Mesangial cell (primary cell): ENCODE measurements around the gene KIF2C. TPM values are rescaled to one million over a fixed set of nuclear protein-coding genes. Genes with fewer than 3 reads are reported as not detected.

Experiments used
- total RNA-seq: library from RNA; depleted of rRNA; stranded (reverse); fragments of >200 nt; gene quantifications from 2 replicates; pipeline ENCODE4 v1.2.3, GENCODE V29; 2015

Gene KIF2C
- total RNA-seq, result 3.9 and 84.2 TPM in 2 replicates

DNA sequence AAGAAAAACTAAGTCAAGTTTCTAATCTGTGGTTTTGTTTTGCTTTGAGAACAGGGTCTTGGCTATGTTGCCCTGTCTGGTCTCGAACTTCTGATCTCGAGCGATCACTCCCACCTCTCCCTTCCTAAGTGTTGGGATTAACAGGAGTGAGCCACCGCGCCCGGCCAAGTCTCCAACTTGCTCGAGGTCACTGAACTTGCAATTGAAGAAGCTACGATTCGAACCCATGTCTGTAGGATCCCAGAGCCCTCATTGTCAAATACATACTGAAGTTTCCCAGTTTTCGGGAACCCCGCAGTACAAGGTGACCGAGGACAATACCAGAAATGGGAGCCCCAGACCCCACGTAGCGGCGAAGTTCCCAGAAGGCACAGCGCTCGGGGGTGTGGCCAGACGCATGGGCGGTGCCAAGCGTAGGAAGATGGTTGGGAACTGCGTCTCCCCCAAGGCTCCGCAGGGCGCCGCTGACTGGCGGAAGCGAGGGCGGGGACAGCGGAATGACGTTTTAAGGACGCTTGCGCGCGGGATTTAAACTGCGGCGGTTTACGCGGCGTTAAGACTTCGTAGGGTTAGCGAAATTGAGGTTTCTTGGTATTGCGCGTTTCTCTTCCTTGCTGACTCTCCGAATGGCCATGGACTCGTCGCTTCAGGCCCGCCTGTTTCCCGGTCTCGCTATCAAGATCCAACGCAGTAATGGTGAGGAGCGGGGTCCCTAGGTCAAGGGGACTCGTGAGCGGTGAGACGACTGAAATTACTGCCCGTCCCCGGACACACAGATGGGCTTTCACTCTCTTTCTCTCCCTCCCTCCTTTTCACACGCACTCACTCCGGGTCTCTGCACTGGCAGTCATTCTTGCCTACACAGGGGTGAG is at the start of gene KIF2C:
KIF2C (plus strand) TSS at position 531 of the 872 bp plus-strand sequence; CDS start at position 627, 96 bp downstream.

DNA sequence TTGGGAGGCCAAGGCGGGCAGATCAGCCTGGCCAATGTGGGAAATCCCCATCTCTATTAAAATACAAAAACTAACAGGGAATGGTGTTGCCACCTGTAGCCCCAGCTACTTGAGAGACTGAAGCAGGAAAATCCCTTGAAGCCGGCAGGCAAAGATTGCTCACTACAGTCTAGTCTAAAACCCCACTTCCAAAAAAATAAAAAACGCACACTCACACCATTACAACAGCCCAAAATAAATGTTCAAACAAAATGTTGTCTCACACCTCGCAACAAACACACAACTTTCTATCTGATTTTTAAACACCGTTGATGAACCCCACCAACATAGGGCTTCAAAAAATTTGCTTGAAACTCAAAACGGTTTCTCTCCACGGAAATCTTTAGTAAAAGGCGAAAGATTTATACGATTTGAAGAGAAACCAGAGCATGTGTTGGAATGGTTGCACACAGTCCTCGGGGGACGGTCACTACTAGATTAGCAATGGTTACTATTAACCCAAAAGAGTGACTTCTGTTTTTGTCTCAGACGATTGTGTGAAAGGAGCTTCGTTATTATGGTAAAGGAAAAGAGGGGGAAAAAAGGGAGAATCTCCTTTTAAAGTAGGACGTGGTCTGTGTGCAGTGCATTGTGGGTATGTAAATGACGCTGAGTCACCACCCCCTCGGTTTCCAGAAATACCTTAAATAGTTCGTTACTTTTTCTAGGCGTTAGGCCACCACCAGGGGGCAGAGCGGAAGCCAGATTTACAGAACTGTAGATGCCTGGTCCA is 8.7 kb upstream of the KIF2C start, which contains the start of gene RNU5D-1:
RNU5D-1 (minus strand) TSS at position 430 of the 772 bp plus-strand sequence.

GRCh38 chr1:44775078-44775929 is 35.7 kb downstream of the KIF2C start, which contains the start of gene RPS8:
Gene RPS8, plus strand, starts transcription at chr1:44775540. Its CDS starts 57 bp downstream, at chr1:44775597.

GRCh38 chr1:44788120-44788860 is 48.7 kb downstream of the KIF2C start, which contains the start of gene BEST4:
Gene BEST4, minus strand, starts transcription at chr1:44788170. Its CDS starts 465 bp downstream, at chr1:44787705.

DNA sequence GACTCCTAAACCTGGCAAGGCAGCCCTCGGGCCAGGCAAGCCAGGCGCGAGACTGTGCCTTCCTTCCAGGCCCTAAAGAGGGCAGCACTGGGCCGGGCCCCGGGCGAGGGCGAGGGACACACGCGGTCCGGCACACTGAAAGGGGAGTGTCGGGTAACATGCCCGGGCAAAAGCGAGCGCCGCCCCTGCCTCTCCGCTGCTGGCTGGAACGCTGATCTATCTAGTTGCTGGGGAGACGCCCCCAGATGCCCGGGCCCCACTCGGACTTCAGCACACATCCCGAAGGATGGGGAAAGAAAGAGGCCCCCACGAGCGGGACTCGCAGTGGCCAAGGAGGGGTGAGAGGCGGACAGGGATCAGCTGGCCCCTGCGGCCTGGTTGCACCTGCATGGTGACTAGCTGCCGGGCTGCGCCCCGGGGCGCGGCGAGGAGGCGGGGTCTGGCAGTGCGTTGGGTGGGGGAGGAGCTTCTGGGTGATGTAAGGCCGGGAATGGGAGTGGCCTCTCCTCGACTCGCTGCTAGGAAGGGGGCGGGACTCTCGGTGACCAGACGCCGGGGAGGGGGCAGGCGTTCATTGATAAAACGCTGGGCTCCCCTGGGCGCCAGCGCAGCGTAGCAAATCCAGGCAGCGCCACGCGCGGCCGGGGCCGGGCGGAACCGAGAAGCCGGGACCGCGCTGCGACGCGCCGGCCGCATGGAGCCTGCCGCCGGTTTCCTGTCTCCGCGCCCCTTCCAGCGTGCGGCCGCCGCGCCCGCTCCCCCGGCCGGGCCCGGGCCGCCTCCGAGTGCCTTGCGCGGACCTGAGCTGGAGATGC is 60.3 kb downstream of the KIF2C start, which contains the start of gene PLK3:
PLK3 (plus strand) TSS at position 608 of the 815 bp plus-strand sequence; CDS start at position 695, 87 bp downstream.

GRCh38 chr1:44806704-44807363 is 67.2 kb downstream of the KIF2C start, which contains the start of gene DYNLT4:
Gene DYNLT4, minus strand, starts transcription at chr1:44807351. Its CDS starts 683 bp downstream, at chr1:44806668.

GRCh38 chr1:44808063-44808937 is 68.7 kb downstream of the KIF2C start, which contains the start of gene BTBD19:
Gene BTBD19, plus strand, starts transcription at chr1:44808523. Its CDS starts 298 bp downstream, at chr1:44808821.

Other genes starting within 250 kb of the KIF2C start
- 9.0 and 15.2 TPM in 2 replicates for gene TMEM53, start 65.4 kb upstream of the KIF2C start, total RNA-seq
- 1.4 TPM in 1 of 2 replicates, not detected in the other for gene ARMH1, start 65.1 kb upstream of the KIF2C start, total RNA-seq
- not detected in 2 replicates for gene RNU5D-1, start 8.7 kb upstream of the KIF2C start, total RNA-seq
- gene RPS8, start 35.7 kb downstream of the KIF2C start, total RNA-seq, result 1,486 and 1,507 TPM in 2 replicates
- under 0.01 and 0.38 TPM in 2 replicates for gene BEST4, start 48.3 kb downstream of the KIF2C start, total RNA-seq
- gene PLK3, start 60.5 kb downstream of the KIF2C start, total RNA-seq, result 19.6 and 21.9 TPM in 2 replicates
- 0.76 TPM in 1 of 2 replicates, not detected in the other for gene DYNLT4, start 67.5 kb downstream of the KIF2C start, total RNA-seq
- 3.4 and 13.3 TPM in 2 replicates for gene BTBD19, start 68.7 kb downstream of the KIF2C start, total RNA-seq
- under 0.01 TPM in 2 replicates for gene PTCH2, start 103.4 kb downstream of the KIF2C start, total RNA-seq
- 10.5 and 26.4 TPM in 2 replicates for gene EIF2B3, start 246.8 kb downstream of the KIF2C start, total RNA-seq